ENCODE data around the gene BOK. TPM values are rescaled to one million over a fixed set of nuclear protein-coding genes. Genes with fewer than 3 reads are reported as not detected.

The BOK gene
- total RNA-seq, 1 donor from 2014 or later = 86.8 TPM

DNA sequence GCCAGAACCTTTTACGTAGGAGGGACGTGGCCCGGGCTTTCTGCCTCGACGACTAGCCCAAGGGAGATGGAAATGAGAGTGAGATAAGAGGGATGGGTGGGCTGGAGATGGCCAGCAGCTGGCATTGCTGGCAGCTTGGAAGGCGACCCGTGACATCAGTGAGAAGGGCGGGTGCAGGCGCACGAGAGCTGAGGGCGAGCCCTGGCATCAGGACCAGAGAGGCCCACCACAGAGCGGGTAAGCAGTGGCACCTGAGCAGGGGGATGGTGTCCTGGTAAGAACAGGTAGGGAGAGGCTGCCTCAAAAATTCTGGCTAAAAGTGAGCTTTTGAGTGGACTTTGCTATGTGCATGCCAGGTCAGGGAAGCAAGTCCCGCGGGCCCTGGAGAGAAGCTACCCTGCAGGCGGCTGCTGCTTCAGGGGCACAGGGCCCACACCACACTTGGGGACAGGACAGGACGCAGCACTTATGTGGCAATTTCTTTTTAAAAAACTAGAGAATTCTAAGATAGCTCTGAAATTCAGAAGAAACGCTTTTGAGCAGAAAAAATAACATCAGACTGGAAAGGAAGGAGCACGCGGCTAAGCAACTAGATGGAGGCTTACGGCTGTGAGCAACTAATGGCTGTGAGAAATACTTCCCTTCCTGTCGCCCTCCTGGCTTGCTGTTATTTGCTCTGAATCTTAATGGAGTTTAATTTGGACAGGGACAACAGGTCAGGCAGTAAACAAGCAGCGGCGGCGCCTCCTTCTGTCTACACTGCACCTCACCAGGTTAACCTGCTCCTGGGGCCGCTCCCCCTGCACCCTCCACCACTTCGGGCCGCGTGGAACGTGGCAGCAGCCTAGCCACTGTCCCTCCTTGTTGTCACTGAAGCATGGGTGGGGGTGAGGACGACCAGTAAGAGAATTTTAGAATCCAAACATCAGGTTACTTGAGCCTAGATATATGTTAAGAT lies 57.9 kb downstream of the BOK start:
- Histone ChIP-seq H3K4me3 (ENCODE audit: low read depth, low read length) (no peak overlapping the region), H3K27me3 (ENCODE audit: control insufficient read depth, insufficient read depth, low read length) (no peaks in the 10 kb centered on the region), H3K36me3 (ENCODE audit: control insufficient read depth, insufficient read depth, low read length) (peaks cover 3% of the 10 kb centered on the region)
- DNase-seq (ENCODE audit: low read depth) = no peak
- TF ChIP-seq, protein P1, sequence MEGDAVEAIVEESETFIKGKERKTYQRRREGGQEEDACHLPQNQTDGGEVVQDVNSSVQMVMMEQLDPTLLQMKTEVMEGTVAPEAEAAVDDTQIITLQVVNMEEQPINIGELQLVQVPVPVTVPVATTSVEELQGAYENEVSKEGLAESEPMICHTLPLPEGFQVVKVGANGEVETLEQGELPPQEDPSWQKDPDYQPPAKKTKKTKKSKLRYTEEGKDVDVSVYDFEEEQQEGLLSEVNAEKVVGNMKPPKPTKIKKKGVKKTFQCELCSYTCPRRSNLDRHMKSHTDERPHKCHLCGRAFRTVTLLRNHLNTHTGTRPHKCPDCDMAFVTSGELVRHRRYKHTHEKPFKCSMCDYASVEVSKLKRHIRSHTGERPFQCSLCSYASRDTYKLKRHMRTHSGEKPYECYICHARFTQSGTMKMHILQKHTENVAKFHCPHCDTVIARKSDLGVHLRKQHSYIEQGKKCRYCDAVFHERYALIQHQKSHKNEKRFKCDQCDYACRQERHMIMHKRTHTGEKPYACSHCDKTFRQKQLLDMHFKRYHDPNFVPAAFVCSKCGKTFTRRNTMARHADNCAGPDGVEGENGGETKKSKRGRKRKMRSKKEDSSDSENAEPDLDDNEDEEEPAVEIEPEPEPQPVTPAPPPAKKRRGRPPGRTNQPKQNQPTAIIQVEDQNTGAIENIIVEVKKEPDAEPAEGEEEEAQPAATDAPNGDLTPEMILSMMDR (IDR thresholded peaks at IDR 0.05; ENCODE audit: insufficient read depth, low read length, poor library complexity, severe bottlenecking) = no peak

DNA sequence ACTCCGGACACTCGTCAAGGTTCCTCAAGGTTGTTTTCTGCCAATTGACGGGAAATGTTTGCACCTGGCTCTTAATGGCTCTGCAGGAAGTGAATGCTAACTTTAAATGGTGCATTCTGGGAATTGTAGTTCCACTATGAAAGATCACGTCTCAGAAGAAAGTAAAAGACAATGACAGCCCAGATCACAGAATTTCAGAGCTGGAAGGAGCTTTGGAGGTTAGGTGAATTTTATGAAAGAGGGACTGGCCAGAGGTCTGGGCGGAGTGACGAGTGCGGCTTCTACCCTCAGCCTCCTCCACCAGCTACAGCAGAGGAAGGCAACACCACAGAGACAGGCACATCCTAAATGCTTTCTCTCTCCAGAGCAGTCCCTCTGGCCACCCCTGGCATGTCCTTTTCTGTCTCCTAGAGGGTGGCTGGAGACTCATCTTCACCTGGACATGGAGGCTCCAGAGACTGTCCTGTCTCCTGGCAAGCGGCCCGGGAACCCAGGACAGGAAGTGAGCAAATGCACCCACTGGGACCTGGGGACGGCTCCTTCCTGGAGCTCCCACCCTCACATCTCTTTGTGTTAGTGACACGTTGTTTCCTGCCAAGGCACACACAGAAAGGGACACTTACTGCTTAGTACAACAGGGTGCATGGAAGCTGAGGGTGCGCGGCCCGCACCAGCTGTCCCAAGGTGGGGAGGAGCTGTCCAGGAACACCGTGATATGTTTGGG lies 59.0 kb downstream of the BOK start:
- H3K27me3 ChIP-seq (ENCODE audit: control insufficient read depth, insufficient read depth, low read length) = no peaks in the 10 kb centered on the region
- H3K4me3 ChIP-seq (ENCODE audit: low read depth, low read length) = no peak overlapping the region
- DNase-seq (ENCODE audit: low read depth) = no peak
- H3K36me3 ChIP-seq (ENCODE audit: control insufficient read depth, insufficient read depth, low read length) = peaks cover 3% of the 10 kb centered on the region
- TF ChIP-seq, protein P1 (IDR thresholded peaks at IDR 0.05; ENCODE audit: insufficient read depth, low read length, poor library complexity, severe bottlenecking) = no peak

DNA sequence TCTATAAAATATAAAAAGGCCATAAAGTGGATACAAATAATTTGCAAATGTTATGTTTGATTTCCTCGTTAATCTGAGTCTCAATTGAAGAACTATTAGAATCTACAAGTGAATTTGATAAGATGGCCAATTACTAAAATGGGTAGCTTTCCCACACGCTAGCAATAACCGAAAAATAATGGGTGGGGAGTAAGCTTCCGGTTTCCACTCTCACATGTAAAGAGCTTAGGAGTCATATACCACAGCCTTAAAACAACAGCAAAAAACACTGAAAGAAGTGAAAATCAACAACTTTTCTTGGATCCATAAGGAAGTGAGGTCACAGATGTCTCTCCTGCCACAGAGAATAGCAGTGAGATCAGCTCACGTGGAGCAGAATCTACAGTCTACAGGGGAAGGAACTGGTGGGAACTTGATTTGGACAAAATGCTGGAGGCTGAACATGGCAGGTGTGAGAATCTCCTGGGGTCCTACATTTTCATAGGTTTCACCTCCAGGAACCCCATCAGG lies 59.8 kb downstream of the BOK start:
- TF ChIP-seq, protein P1 (IDR thresholded peaks at IDR 0.05; ENCODE audit: insufficient read depth, low read length, poor library complexity, severe bottlenecking) = no peak
- H3K4me3 ChIP-seq (ENCODE audit: low read depth, low read length) = no peak overlapping the region
- H3K36me3 ChIP-seq (ENCODE audit: control insufficient read depth, insufficient read depth, low read length) = peaks cover 3% of the 10 kb centered on the region
- no peaks in the 10 kb centered on the region for H3K27me3 ChIP-seq (ENCODE audit: control insufficient read depth, insufficient read depth, low read length)
- DNase-seq (ENCODE audit: low read depth) = no peak

DNA sequence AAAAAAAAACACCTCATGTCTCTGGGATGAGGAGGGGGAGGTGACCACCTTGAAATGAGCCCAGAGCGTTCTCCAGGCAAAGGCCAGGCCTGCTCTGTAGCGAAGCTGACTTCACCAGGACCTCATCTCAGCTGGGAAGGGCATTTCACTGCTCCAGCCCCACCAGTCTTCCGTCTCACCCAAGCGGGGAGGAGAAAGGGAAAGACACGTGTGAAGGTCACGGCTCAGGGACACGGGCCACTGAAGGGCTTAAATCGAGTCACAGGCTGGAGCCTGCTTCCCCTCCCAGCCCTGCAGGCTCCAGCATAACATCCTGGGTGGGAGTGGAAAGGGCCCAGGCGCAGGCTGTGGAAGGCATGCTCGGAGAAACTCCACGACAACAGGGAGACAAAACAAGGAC lies 60.3 kb downstream of the BOK start:
- TF ChIP-seq, protein P1 (IDR thresholded peaks at IDR 0.05; ENCODE audit: insufficient read depth, low read length, poor library complexity, severe bottlenecking) = no peak
- Histone ChIP-seq H3K36me3 (ENCODE audit: control insufficient read depth, insufficient read depth, low read length) (peaks cover 3% of the 10 kb centered on the region), H3K27me3 (ENCODE audit: control insufficient read depth, insufficient read depth, low read length) (no peaks in the 10 kb centered on the region), H3K4me3 (ENCODE audit: low read depth, low read length) (no peak overlapping the region)
- no peak for DNase-seq (ENCODE audit: low read depth)

DNA sequence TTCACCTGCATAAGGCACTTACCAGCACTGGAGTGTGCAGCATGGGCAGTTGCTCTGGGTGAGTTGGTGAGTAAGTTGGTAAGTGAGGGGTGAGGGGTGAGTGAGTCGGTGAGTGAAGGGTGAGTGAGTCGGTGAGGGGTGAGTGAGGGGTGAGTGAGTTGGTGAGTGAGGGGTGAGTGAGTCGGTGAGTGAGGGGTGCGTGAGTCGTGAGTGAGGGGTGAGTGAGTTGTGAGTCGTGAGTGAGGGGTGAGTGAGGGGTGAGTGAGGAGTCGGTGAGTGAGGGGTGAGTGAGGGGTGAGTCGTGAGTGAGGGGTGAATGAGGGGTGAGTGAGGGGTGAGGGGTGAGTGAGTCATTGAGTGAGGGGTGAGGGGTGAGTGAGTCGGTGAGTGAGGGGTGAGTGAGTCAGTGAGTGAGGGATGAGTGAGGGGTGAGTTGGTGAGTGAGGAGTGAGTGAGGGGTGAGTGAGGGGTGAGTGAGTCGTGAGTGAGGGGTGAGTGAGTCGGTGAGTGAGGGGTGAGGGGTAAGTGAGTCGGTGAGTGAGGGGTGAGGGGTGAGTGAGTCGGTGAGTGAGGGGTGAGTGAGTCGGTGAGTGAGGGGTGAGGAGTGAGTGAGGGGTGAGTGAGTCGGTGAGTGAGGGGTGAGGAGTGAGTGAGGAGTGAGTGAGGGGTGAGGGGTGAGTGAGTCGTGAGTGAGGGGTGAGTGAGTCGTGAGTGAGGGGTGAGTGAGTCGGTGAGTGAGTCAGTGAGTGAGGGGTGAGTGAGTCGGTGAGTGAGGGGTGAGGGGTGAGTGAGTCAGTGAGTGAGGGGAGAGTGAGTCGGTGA lies 61.3 kb downstream of the BOK start:
- H3K27me3 ChIP-seq (ENCODE audit: control insufficient read depth, insufficient read depth, low read length) = no peaks in the 10 kb centered on the region
- TF ChIP-seq, protein P1 (IDR thresholded peaks at IDR 0.05; ENCODE audit: insufficient read depth, low read length, poor library complexity, severe bottlenecking) = no peak
- no peak overlapping the region for H3K4me3 ChIP-seq (ENCODE audit: low read depth, low read length)
- peaks cover 3% of the 10 kb centered on the region for H3K36me3 ChIP-seq (ENCODE audit: control insufficient read depth, insufficient read depth, low read length)
- DNase-seq (ENCODE audit: low read depth) = no peak

Data from kidney epithelial cell (primary cell).